Fibroblast of lung (primary cell): ENCODE data around the gene ATP8A1. TPM values are rescaled to one million over a fixed set of nuclear protein-coding genes. Genes with fewer than 3 reads are reported as not detected.

Source experiments
- DNase-seq, 2 donors: peaks; one replicate each; pipeline versions ENCODE4 v3.0.0 to v3.0.0-alpha.2; 2010; ENCODE audit warnings: low read depth in 2 of 2
- H2AFZ ChIP-seq: 2 replicates; pipeline ENCODE4 v1.5.1; 2012; ENCODE audit warnings: low read length, control low read depth, inconsistent platforms
- H3K27ac ChIP-seq: 2 replicates; pipeline ENCODE4 v1.5.1; 2011; ENCODE audit warnings: low read length, control low read depth; ENCODE audit not compliant: insufficient read depth
- H3K27me3 ChIP-seq: 2 replicates; pipeline ENCODE4 v1.5.1; 2011; ENCODE audit warnings: mild to moderate bottlenecking, low read length; ENCODE audit not compliant: control insufficient read depth, insufficient read depth
- H3K36me3 ChIP-seq: 2 replicates; pipeline ENCODE4 v1.5.1; 2011; ENCODE audit warnings: low read length; ENCODE audit not compliant: control insufficient read depth, insufficient read depth
- H3K4me1 ChIP-seq: 2 replicates; pipeline ENCODE4 v1.5.1; 2011; ENCODE audit warnings: low read length; ENCODE audit not compliant: control insufficient read depth, insufficient read depth; ENCODE audit errors: extremely low read depth
- H3K4me2 ChIP-seq: 2 replicates; pipeline ENCODE4 v1.5.1; 2011; ENCODE audit warnings: low read length, control low read depth; ENCODE audit not compliant: insufficient read depth; ENCODE audit errors: extremely low read depth
- H3K4me3 ChIP-seq, 4 experiments: fragments of 200-600 bp in 1 of 4; sonication (generic) in 1 of 4; replicated peaks in 1 of 4; 2 replicates each; pipeline ENCODE4 v1.5.1; 2011 to 2016; ENCODE audit warnings: low read length in 4 of 4, low read depth in 3 of 4, mild to moderate bottlenecking in 3 of 4, control low read depth in 2 of 4, inconsistent platforms in 1 of 4, mixed read lengths in 1 of 4; ENCODE audit not compliant: insufficient read depth in 1 of 4; ENCODE audit errors: control extremely low read depth in 1 of 4
- H3K79me2 ChIP-seq: 2 replicates; pipeline ENCODE4 v1.5.1; 2012; ENCODE audit warnings: mild to moderate bottlenecking, low read length, inconsistent platforms; ENCODE audit not compliant: control insufficient read depth, insufficient read depth
- H3K9ac ChIP-seq: 2 replicates; pipeline ENCODE4 v1.5.1; 2011; ENCODE audit warnings: mild to moderate bottlenecking, low read length, control low read depth; ENCODE audit not compliant: insufficient read depth
- H3K9me3 ChIP-seq: 2 replicates; pipeline ENCODE4 v1.5.1; 2012; ENCODE audit warnings: low read depth, low read length; ENCODE audit not compliant: control insufficient read depth, insufficient read depth
- H4K20me1 ChIP-seq: 2 replicates; pipeline ENCODE4 v1.5.1; 2011; ENCODE audit warnings: low read length; ENCODE audit not compliant: control insufficient read depth, insufficient read depth; ENCODE audit errors: extremely low read depth
- CTCF ChIP-seq, 2 donors: IDR thresholded peaks in 1 of 2; conservative IDR thresholded peaks in 1 of 2; 1 replicate in 1 of 2; 2 replicates in 1 of 2; pipeline ENCODE4 v1.5.1; 2011 to 2012; ENCODE audit warnings: low read length in 2 of 2, control low read depth in 1 of 2, inconsistent platforms in 1 of 2, low read depth in 1 of 2, mild to moderate bottlenecking in 1 of 2
- EZH2 ChIP-seq: IDR thresholded peaks from 2 replicates; pipeline ENCODE4 v1.5.1; 2012; ENCODE audit warnings: low read length, control low read depth, mild to moderate bottlenecking; ENCODE audit errors: missing control alignments
- polyA plus RNA-seq, 2 donors: library from polyadenylated mRNA; depleted of rRNA in 1 of 2; stranded (reverse) in 1 of 2; unstranded in 1 of 2; fragments of >200 nt; gene quantifications; 2 replicates each; pipeline ENCODE4 v1.2.1, GENCODE V29; 2011 to 2012; ENCODE audit warnings: missing spikeins in 1 of 2
- total RNA-seq: library from RNA; depleted of rRNA; stranded (reverse); fragments of >200 nt; gene quantifications from 2 replicates; pipeline ENCODE4 v1.2.1, GENCODE V29; 2014

Gene ATP8A1
- total and polyA plus RNA-seq, 2 donors (not counting 1 experiment from before 2014, with no cell fraction given), result 0.36 to 4.8 TPM

- Histone ChIP-seq H3K79me2 (no peaks in the 10 kb centered on the region), H3K9me3 (no peaks in the 10 kb centered on the region), H4K20me1 (no peaks in the 10 kb centered on the region), H3K4me3 (no peak overlapping the region), H3K9ac (no peak overlapping the region), H3K4me1 (no peaks in the 10 kb centered on the region), H3K27ac (no peak overlapping the region), H2AFZ (no peak overlapping the region), H3K27me3 (no peaks in the 10 kb centered on the region), H3K4me2 (no peak overlapping the region), H3K36me3 (no peaks in the 10 kb centered on the region)
- DNase-seq, result no peak
- no peak for TF ChIP-seq CTCF (conservative IDR thresholded peaks at IDR 0.05 in 1 of 2, IDR thresholded peaks at IDR 0.05 in 1 of 2; ENCODE audit: low read depth in 1 of 2, low read length in 2 of 2)
- no peak for TF ChIP-seq EZH2
Measured at GRCh38 chr4:42480281-42480680, 176.6 kb downstream of the ATP8A1 start.

DNA sequence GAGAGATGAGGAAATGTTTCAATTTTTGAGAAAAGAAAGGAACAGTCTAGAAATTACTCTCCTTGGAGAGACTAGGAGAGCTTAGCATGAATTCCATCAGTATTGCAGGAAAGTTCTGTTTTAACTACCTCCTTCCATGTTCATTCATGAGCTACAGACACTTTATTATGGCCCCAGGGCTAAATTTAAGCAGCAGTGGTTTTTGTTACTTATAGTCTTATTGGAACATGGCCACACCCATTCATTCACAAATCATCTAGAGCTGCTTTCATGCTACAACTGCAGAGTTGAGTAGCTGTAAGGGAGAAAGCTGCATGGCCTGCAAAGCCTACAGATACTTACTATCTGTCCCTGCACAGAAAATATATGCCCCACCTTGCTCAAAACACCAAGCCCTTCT is 178.0 kb downstream of the ATP8A1 start:
- no peak for TF ChIP-seq EZH2
- no peak for TF ChIP-seq CTCF (conservative IDR thresholded peaks at IDR 0.05 in 1 of 2, IDR thresholded peaks at IDR 0.05 in 1 of 2; ENCODE audit: low read depth in 1 of 2, low read length in 2 of 2)
- Histone ChIP-seq H4K20me1 (no peaks in the 10 kb centered on the region), H3K4me3 (no peak overlapping the region), H3K79me2 (no peaks in the 10 kb centered on the region), H3K4me2 (no peak overlapping the region), H3K27ac (no peak overlapping the region), H3K9ac (no peak overlapping the region), H3K27me3 (no peaks in the 10 kb centered on the region), H2AFZ (no peak overlapping the region), H3K36me3 (no peaks in the 10 kb centered on the region), H3K4me1 (no peaks in the 10 kb centered on the region), H3K9me3 (no peaks in the 10 kb centered on the region)
- DNase-seq, result no peak

- no peak overlapping the region for H3K4me2 ChIP-seq
- H3K27ac ChIP-seq, result no peak overlapping the region
- H3K9me3 ChIP-seq, result no peaks in the 10 kb centered on the region
- H3K4me1 ChIP-seq, result no peaks in the 10 kb centered on the region
- H3K79me2 ChIP-seq, result no peaks in the 10 kb centered on the region
- no peak overlapping the region for H3K4me3 ChIP-seq
- no peak for DNase-seq
- H4K20me1 ChIP-seq, result no peaks in the 10 kb centered on the region
- H3K9ac ChIP-seq, result no peak overlapping the region
- no peaks in the 10 kb centered on the region for H3K36me3 ChIP-seq
- no peak overlapping the region for H2AFZ ChIP-seq
- TF ChIP-seq EZH2 (no peak), CTCF (conservative IDR thresholded peaks at IDR 0.05 in 1 of 2, IDR thresholded peaks at IDR 0.05 in 1 of 2; ENCODE audit: low read depth in 1 of 2, low read length in 2 of 2) (no peak)
- H3K27me3 ChIP-seq, result no peaks in the 10 kb centered on the region
Measured at GRCh38 chr4:42478509-42478908, 178.4 kb downstream of the ATP8A1 start.
